NCI-H1436 treated with DMSO at 0.1 percent for 48 hours (cell line): ENCODE data around the gene C11orf24.
"Not testable (repeated sequence)": the region's sequence is repeated elsewhere in the genome, so short reads cannot be mapped to it uniquely, and the experiment has no call there.

ENCODE experiments used
- DNase-seq: peaks from one replicate; lab custom pipeline; 2025; lab: John Stamatoyannopoulos, UW

The C11orf24 gene

GRCh38 chr11:68251765-68252164, 20.0 kb downstream of the C11orf24 start:
- no peak for DNase-seq

GRCh38 chr11:68244912-68245311, 26.9 kb downstream of the C11orf24 start:
- DNase-seq, result not testable (repeated sequence)

- not testable (repeated sequence) for DNase-seq
Observed at GRCh38 chr11:68243847-68244246, 27.9 kb downstream of the C11orf24 start.

DNA sequence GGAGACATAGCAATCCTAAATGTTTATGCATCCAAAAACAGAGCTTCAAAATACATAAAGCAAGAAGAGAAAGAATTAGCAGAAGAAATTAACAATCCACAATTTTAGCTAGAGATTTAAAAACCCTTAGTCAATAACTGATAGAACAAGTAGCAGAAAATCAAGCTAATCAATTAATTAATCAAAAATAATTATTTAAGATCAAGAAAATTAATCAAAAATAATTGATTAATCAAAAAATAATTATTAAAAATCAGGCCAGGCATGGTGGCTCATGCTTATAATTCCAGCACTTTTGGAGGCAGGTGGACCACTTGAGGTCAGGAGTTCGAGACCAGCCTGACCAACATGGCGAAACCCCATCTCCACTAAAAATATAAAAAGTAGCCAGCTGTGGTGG, 29.2 kb downstream of the C11orf24 start:
- DNase-seq, result no peak

- no peak for DNase-seq
Observed at GRCh38 chr11:68231621-68232020, 40.2 kb downstream of the C11orf24 start.

- no peak for DNase-seq
Observed at GRCh38 chr11:68229601-68230000, 42.2 kb downstream of the C11orf24 start.

GRCh38 chr11:68226421-68226820, 45.4 kb downstream of the C11orf24 start:
- no peak for DNase-seq

DNA sequence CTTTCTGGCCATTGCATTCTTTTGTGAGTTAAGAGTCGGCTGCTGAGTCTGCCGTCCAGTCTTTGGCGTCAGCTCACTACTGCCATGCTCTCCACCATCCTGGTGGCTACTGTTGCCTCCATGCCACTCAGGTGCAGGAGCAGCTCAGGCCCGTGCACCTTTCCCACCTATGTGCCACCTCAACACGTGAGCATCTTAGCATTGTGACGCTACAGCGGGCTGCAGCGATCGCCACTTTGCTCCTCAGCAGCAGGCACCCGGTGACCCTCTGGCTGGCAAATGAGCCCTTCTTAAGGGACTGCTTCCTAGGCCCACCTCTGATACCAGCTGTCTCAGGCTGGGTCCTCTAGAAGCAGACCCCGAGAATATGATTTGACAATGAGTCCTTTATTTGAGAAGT, 47.2 kb downstream of the C11orf24 start:
- DNase-seq, result no peak

- no peak for DNase-seq
Observed at GRCh38 chr11:68223275-68223674, 48.5 kb downstream of the C11orf24 start.

GRCh38 chr11:68221406-68221805, 50.4 kb downstream of the C11orf24 start:
- no peak for DNase-seq

- DNase-seq, result no peak
Observed at GRCh38 chr11:68216171-68216938, 55.4 kb downstream of the C11orf24 start.

DNA sequence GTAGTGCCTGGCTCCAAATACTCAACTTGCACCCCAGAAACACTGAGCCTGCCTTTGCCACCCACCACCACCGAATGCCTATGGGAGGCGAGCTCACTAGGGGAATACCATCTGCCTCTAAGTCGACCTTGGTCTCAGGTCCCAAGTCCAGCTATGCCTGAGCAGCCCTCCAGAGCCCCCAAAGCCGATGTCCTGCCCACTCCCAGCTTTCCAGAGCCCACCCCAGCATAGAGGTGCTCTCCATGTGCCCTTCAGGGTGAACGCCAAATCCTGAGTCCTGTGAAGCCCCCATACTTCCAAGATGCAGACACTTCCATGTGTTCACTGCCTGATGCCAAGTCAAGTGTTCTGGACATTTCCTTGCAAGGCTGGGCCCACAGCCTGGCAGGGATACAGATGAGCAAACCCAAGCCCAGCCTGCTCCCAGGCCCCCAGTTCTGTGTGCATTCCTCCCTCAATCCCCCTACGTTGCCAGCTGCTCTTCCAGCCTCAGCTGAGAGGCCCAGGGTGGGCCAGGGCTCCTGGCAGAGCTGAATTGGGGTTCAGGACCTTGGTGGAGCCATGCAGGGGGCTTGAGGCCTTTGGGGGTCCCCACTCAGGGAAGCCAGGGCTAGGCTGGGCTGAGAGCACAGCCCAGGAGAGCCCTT, 56.1 kb downstream of the C11orf24 start:
- DNase-seq, result no peak

- DNase-seq, result no peak
Observed at GRCh38 chr11:68215087-68215445, 56.7 kb downstream of the C11orf24 start.

DNA sequence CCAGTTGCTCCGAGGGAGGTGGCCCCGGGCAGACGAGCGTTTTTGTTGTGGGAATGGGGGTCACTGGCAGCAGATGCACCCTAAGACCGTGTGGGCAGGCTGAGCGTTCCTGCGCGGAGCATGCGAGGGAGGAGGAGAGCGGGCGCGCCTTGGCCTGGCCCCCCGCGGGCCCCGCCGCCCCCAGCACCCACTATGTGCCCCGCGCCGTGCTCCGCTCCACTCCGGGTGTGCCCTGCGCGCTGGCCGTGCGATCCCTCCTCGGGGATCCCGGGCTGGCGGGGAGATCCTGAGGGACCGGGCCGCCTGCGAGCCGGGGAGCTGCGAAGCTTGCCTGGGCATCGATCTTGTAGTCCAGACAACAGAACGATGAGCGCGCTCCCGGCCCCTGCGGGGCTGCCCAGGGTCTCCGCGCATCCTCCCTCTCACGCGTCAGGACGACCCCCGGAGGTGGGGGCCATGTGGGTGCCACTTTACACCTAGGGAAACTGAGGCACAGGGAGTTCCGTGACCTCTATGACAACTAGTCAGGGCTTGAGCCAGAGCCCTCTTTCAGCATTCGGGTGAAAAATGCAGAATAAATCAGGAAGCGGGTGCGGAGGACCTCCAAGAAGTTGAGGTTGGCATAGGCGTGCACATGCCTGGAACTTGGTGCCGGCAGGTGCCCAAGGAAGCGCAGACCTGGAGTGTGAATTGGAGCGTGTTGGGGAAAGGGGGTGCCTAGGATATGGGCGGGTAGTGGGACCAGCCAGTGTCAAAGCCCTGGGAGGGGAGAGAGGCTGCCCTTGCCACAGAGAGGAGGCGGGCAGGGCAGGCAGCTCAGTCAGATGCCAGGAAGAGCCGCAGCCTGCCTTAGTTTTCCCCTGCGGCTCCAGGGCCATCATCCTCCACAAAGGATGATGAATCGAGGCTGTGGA, 57.3 kb downstream of the C11orf24 start:
- DNase-seq, result no peak

DNA sequence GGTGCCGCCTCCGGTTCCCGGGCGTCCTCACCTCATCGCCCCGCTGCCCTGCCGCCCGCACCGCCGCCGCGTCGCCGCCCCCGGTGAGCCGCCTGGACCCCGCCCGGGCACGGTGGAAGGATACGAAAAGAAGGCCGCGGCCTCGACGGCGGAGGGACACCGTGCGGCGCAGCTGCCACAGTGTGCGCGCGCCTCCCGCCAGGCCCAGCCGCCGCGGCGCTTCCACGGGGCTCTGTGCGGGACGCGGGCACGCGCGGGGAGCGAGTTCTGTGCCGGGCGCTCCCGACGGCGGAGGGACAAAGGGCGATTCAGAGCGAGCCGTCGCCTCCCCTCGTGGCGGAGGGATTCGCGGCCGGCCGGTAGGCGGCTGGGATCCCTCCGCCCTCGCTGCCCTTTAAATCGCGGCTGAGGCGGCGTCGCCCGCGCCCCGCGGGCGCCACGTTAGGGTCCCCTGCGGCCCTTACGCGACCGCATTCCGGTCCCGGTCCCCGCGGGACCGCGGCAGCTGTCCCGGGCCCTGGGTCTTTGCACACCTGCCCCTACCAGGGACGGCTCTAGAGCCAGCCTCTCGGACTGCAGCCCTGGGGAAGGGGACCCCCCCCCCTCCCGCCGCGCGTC, 58.1 kb downstream of the C11orf24 start:
- no peak for DNase-seq

DNA sequence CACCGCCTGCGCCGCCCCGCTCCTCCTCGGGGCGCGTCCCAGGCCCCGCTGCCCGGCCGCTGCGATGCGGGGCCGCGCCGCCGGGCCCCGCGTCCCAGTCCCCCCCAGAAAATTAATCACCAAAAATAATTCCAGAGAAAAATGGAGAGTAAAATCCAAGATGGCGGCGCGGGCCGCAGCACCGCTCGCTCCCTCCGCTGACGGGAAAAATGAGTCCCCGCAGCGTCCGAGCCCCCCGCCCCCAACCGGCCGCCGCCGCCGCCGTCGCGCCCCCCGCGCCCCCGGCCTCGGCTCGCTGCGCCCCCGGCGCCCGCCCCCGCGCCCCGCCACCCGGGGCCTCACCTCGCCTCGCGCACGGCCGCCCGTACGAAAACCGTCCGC, 58.6 kb downstream of the C11orf24 start, which contains the start of gene KMT5B:
Gene KMT5B, minus strand, starts transcription at position 162 of the 381 bp plus-strand sequence. CDS start 23,220 bp downstream, outside the sequence.
- no peak for DNase-seq

DNA sequence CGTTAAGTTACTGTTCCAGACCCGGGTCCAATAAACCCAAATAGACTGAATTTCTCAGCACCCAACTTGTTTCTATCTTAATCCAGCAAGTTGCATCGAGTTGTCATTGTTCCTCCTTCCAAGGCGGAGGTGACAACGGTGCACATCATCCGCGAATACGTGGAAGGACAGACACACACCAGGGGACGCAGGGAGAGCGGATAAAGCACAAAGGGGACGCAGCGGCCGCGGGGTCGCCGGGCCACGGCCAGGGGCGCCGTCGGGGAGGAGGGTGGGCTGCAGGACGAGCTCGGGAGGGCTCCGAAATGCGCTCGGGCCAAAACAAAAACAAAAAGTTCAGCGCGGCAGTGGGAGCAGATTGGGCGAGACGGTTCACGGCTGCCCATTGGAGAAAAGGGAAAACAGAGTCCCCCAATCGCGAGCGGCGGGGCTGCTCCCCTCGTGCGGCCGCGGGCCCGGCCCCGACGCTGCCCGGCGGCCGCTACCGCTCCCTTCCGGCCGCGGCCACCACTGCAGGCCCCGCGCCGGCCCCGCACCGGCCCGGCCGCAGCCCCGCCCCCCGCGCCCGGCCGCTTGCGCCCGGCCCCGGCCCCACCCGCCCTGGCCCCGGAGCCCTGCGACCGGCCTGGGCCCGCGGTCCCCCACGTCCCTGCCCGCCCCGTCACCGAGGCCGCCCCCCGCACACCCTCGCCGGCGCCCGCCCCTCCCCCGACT, 59.2 kb downstream of the C11orf24 start:
- no peak for DNase-seq

DNA sequence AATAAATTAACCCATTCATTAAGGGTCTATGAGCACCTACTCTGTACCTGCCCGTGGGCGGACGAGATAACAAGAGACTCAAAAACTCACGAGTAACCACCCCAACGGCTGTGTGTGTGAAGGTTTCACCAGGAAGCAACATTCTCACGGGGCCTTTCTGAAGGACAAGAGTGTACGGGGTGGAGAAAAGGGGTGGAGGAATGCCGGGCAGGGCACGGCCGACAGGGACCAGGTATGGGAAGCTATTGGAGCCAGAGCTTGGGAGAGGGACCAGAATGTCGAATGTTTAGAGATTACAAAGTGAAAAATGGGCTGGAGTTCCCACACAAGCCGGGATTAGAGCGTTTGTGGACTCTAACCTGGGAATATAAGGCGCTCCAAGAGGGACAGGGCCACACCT, 60.2 kb downstream of the C11orf24 start:
- no peak for DNase-seq
